ENCODE measurements around the gene GRM5.

The GRM5 gene

GRCh38 chr11:88594274-88594950 is 471.4 kb downstream of the GRM5 start:
- TF ChIP-seq ZFX (IDR thresholded peaks at IDR 0.05; ENCODE audit: borderline replicate concordance) (no peak), CTCF (IDR thresholded peaks at IDR 0.05) (no peak)
- H3K27ac ChIP-seq = no peak overlapping the region

GRCh38 chr11:88590361-88590760 is 475.4 kb downstream of the GRM5 start:
- no peak overlapping the region for H3K27ac ChIP-seq
- TF ChIP-seq CTCF (IDR thresholded peaks at IDR 0.05) (no peak), ZFX (IDR thresholded peaks at IDR 0.05; ENCODE audit: borderline replicate concordance) (no peak)

- H3K27ac ChIP-seq = no peak overlapping the region
- TF ChIP-seq ZFX (IDR thresholded peaks at IDR 0.05; ENCODE audit: borderline replicate concordance) = no peak
Measured at GRCh38 chr11:88583251-88583650, 482.5 kb downstream of the GRM5 start.

GRCh38 chr11:88579466-88579865 is 486.3 kb downstream of the GRM5 start:
- TF ChIP-seq ZFX (IDR thresholded peaks at IDR 0.05; ENCODE audit: borderline replicate concordance) (no peak), CTCF (IDR thresholded peaks at IDR 0.05) (no peak)
- no peak overlapping the region for H3K27ac ChIP-seq

- H3K27ac ChIP-seq = no peak overlapping the region
- TF ChIP-seq CTCF (IDR thresholded peaks at IDR 0.05) (no peak), ZFX (IDR thresholded peaks at IDR 0.05; ENCODE audit: borderline replicate concordance) (no peak)
Measured at GRCh38 chr11:88576741-88577140, 489.0 kb downstream of the GRM5 start.

- no peak overlapping the region for H3K27ac ChIP-seq
- no peak for TF ChIP-seq CTCF (IDR thresholded peaks at IDR 0.05)
- TF ChIP-seq ZFX (IDR thresholded peaks at IDR 0.05; ENCODE audit: borderline replicate concordance) = no peak
Measured at GRCh38 chr11:88575916-88576315, 489.9 kb downstream of the GRM5 start.

- TF ChIP-seq CTCF (IDR thresholded peaks at IDR 0.05) (no peak), ZFX (IDR thresholded peaks at IDR 0.05; ENCODE audit: borderline replicate concordance) (no peak)
- no peak overlapping the region for H3K27ac ChIP-seq
Measured at GRCh38 chr11:88569342-88569741, 496.4 kb downstream of the GRM5 start.

- TF ChIP-seq ZFX (IDR thresholded peaks at IDR 0.05; ENCODE audit: borderline replicate concordance) (no peak), CTCF (IDR thresholded peaks at IDR 0.05) (no peak)
- H3K27ac ChIP-seq = 0 out of 2 replicates have a peak overlapping the region, but pooled peaks have one; percentile 21
Measured at GRCh38 chr11:88555829-88556202, 510.0 kb downstream of the GRM5 start.
